OCI-LY7 (cell line): ENCODE results near the gene SHISAL1. TPM values are rescaled to one million over a fixed set of nuclear protein-coding genes. Genes with fewer than 3 reads are reported as not detected.
"Not testable (repeated sequence)": the region's sequence is repeated elsewhere in the genome, so short reads cannot be mapped to it uniquely, and the experiment has no call there.

Source experiments
- BruUV-seq: library from RNA; stranded (reverse); fragments of 400-500 nt; replicated peaks from 2 replicates; lab custom pipeline; 2021; lab: Mats Ljungman, UMichigan
- CTCF ChIA-PET: fragments of 300-600 bp; sonication (Branson Sonifier 250); formaldehyde crosslinking; loops from one replicate; lab custom pipeline; 2022; ENCODE audit warnings: antibody characterized with exemption; ENCODE audit not compliant: unreplicated experiment; lab: Charles Lee
- POLR2A ChIA-PET: fragments of 300-600 bp; sonication (Branson Sonifier 250); formaldehyde crosslinking; loops from one replicate; lab custom pipeline; 2022; ENCODE audit warnings: antibody characterized with exemption; lab: Charles Lee
- DNase-seq: peaks from one replicate; pipeline ENCODE4 v3.0.0-alpha.2; 2015; ENCODE audit warnings: low spot score
- H2AFZ ChIP-seq: fragments of 200-600 bp; sonication (generic), shearing (Covaris generic); 2 replicates; pipeline ENCODE4 v1.6.1; 2014; ENCODE audit warnings: mild to moderate bottlenecking, antibody characterized with exemption, low read length, moderate library complexity
- H3K27ac ChIP-seq: fragments of 200-600 bp; sonication (generic); 2 replicates; pipeline ENCODE4 v1.5.1; 2014; ENCODE audit warnings: mixed run types, low read depth, mild to moderate bottlenecking, moderate library complexity, low read length, inconsistent platforms; ENCODE audit not compliant: poor library complexity, severe bottlenecking
- H3K36me3 ChIP-seq: fragments of 200-600 bp; sonication (generic); 2 replicates; pipeline ENCODE4 v1.6.1; 2014; ENCODE audit warnings: mild to moderate bottlenecking, antibody characterized with exemption, low read length, moderate library complexity, mixed read lengths; ENCODE audit not compliant: insufficient read depth
- H3K4me1 ChIP-seq: fragments of 200-600 bp; sonication (generic); 2 replicates; pipeline ENCODE4 v1.5.1; 2014; ENCODE audit warnings: mild to moderate bottlenecking, low read length; ENCODE audit not compliant: insufficient read depth, poor library complexity, severe bottlenecking
- H3K4me2 ChIP-seq: fragments of 200-600 bp; sonication (generic); 2 replicates; pipeline ENCODE4 v1.6.1; 2014; ENCODE audit warnings: mild to moderate bottlenecking, low read length
- H3K4me3 ChIP-seq: fragments of 200-600 bp; sonication (generic); 2 replicates; pipeline ENCODE4 v1.5.1; 2014; ENCODE audit warnings: mild to moderate bottlenecking, low read depth, low read length; ENCODE audit not compliant: poor library complexity, severe bottlenecking
- H3K79me2 ChIP-seq: fragments of 200-600 bp; sonication (generic); 2 replicates; pipeline ENCODE4 v1.6.1; 2016; ENCODE audit warnings: low read depth, mild to moderate bottlenecking, low read length, moderate library complexity, mixed read lengths; ENCODE audit not compliant: insufficient read depth
- H3K9me2 ChIP-seq: fragments of 200-600 bp; sonication (generic); 2 replicates; pipeline ENCODE4 v1.6.1; 2016; ENCODE audit warnings: mild to moderate bottlenecking, low read length, mixed read lengths; ENCODE audit not compliant: insufficient read depth
- H3K9me3 ChIP-seq: fragments of 200-600 bp; sonication (generic); 2 replicates; pipeline ENCODE4 v1.6.1; 2014; ENCODE audit warnings: mild to moderate bottlenecking, mixed run types, low read length, mixed read lengths
- H4K20me1 ChIP-seq: fragments of 200-600 bp; sonication (generic); 2 replicates; pipeline ENCODE4 v1.6.1; 2014; ENCODE audit warnings: mild to moderate bottlenecking, antibody characterized with exemption, low read length, moderate library complexity, mixed read lengths; ENCODE audit not compliant: insufficient read depth
- CTCF ChIP-seq: fragments of 200-600 bp; sonication (generic); conservative IDR thresholded peaks from 2 replicates; pipeline ENCODE4 v1.5.1; 2014; ENCODE audit warnings: mild to moderate bottlenecking, antibody characterized with exemption, low read length, moderate library complexity, mixed read lengths
- EZH2phosphoT487 ChIP-seq: fragments of 200-600 bp; sonication (generic); IDR thresholded peaks from 2 replicates; pipeline ENCODE4 v1.6.1; 2018; ENCODE audit warnings: low read depth, borderline replicate concordance, mild to moderate bottlenecking, mixed run types, antibody characterized with exemption, low read length, moderate library complexity, mixed read lengths
- intact Hi-C: fragments of 100-400 bp; cut with micrococcal nuclease; formaldehyde crosslinking; loops from one replicate; pipeline ENCODE4 v1.10.0; 2022; ENCODE audit not compliant: unreplicated experiment
- total RNA-seq, 2 experiments: library from RNA; depleted of rRNA in 1 of 2; stranded (reverse); fragments of >200 nt in 1 of 2; shearing (Covaris generic) in 1 of 2; gene quantifications; 2 replicates each; pipeline ENCODE4 v1.2.3, GENCODE V29; 2014 to 2022

Gene SHISAL1
- total RNA-seq, 2 experiments from 2014 or later: not detected

- Histone ChIP-seq H3K36me3 (no peaks in the 10 kb centered on the region), H3K4me2 (no peak overlapping the region), H3K79me2 (no peaks in the 10 kb centered on the region), H3K27ac (no peak overlapping the region), H2AFZ (no peak overlapping the region), H3K9me2 (no peaks in the 10 kb centered on the region), H3K4me1 (no peaks in the 10 kb centered on the region), H3K9me3 (no peaks in the 10 kb centered on the region), H3K4me3 (no peak overlapping the region), H4K20me1 (no peaks in the 10 kb centered on the region)
- ChIA-PET POLR2A (no interaction called here), CTCF (no interaction called here)
- DNase-seq: no peak
- intact Hi-C loops: no loop called here
- no TSS peak for BruUV-seq
- no peak for TF ChIP-seq EZH2phosphoT487
Measured at GRCh38 chr22:44244265-44244822, 68.4 kb downstream of the SHISAL1 start.

DNA sequence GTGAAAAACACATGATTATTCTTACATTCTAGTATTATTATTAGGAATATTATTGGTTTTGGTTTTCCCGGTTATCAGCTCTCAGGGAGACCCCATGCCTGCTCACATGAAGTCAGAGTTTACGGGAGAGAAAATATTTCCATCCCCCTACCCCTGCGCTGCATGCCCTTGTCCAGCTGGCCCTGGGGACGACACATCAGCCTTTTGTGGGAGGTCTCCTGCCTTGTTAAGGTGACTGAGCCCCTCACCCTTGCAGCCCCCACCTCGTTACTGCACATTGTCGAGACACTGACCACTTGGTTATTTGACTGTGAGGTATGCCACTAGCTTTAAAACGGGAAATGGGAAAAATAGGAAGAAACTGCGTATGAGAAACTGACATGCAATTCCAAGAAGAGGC, 69.0 kb downstream of the SHISAL1 start:
- CTCF ChIA-PET: no interaction called here
- intact Hi-C loops: no loop called here
- POLR2A ChIA-PET: no interaction called here

DNA sequence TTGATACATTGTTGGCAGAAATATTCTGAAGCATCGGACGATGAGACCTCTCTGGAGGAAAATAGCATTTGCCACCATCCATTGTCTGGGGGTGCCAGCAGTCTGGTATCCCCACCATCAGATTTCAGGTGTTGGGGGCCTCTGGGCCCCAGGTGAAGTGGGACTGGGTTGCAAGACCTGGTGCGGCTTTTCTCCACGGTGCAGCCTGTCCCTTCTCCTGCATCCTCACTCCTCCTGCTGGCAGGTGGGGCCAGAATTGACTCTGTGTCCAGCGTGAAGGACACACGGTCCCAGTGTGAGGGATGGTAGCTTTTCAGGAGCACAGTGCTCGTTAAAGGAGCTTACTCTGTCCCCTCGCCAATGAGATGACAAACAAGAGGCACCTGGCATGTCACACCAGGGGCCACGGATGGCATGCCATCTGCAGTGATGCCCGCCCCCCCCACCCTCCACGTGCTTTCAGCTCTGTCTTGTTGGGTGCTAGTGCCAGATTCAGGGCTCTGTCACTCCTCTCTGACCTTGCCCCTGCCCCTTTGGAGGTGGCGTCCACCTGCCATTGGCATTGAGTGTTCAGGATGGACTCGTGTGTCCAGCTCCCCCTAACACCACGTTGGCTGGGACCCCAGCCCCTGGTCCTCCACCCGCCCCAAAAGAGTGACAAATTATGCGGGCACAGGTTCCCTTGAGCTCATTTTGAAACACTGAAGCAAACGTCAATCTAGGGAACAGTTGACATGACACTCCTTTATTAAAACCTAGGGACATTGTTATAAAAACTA, 69.6 kb downstream of the SHISAL1 start:
- no peaks in the 10 kb centered on the region for H4K20me1 ChIP-seq
- TF ChIP-seq EZH2phosphoT487: no peak
- TF ChIP-seq CTCF: no peak
- no TSS peak for BruUV-seq
- no peaks in the 10 kb centered on the region for H3K9me2 ChIP-seq
- no peak overlapping the region for H3K4me3 ChIP-seq
- no peak overlapping the region for H3K27ac ChIP-seq
- no peak for DNase-seq
- no peaks in the 10 kb centered on the region for H3K4me1 ChIP-seq
- ChIA-PET CTCF (no interaction called here), POLR2A (interaction anchor here (0.7 kb wide), 1 partner anchor 442 kb away, joined by 4 read pairs; no protein-coding TSS in a partner anchor)
- no peaks in the 10 kb centered on the region for H3K79me2 ChIP-seq
- H3K9me3 ChIP-seq: no peaks in the 10 kb centered on the region
- intact Hi-C loops: no loop called here
- no peak overlapping the region for H3K4me2 ChIP-seq
- no peak overlapping the region for H2AFZ ChIP-seq
- H3K36me3 ChIP-seq: no peaks in the 10 kb centered on the region

More for the DNA sequence above, 69.0 kb downstream of the SHISAL1 start:
- H3K9me3 ChIP-seq: no peaks in the 10 kb centered on the region
- DNase-seq: no peak
- H3K36me3 ChIP-seq: no peaks in the 10 kb centered on the region
- no peak overlapping the region for H2AFZ ChIP-seq
- no peak for TF ChIP-seq CTCF
- no peak for TF ChIP-seq EZH2phosphoT487
- BruUV-seq: no TSS peak
- no peaks in the 10 kb centered on the region for H3K4me1 ChIP-seq
- no peaks in the 10 kb centered on the region for H3K9me2 ChIP-seq
- H3K4me3 ChIP-seq: no peak overlapping the region
- no peak overlapping the region for H3K4me2 ChIP-seq
- no peak overlapping the region for H3K27ac ChIP-seq
- H4K20me1 ChIP-seq: no peaks in the 10 kb centered on the region
- H3K79me2 ChIP-seq: no peaks in the 10 kb centered on the region

- H3K4me1 ChIP-seq, H4K20me1 ChIP-seq, H3K9me2 ChIP-seq, intact Hi-C loops, POLR2A ChIA-PET, H3K79me2 ChIP-seq, H3K4me2 ChIP-seq, BruUV-seq, H3K4me3 ChIP-seq, H3K9me3 ChIP-seq, CTCF ChIA-PET, H3K27ac ChIP-seq, DNase-seq, H3K36me3 ChIP-seq, H2AFZ ChIP-seq: not testable (repeated sequence)
Measured at GRCh38 chr22:44241121-44241520, 71.6 kb downstream of the SHISAL1 start.
